Left ventricle myocardium inferior (tissue), 1 donor: ENCODE results near the gene ATXN7L3. TPM values are rescaled to one million over a fixed set of nuclear protein-coding genes. Genes with fewer than 3 reads are reported as not detected.

Experiments used
- DNase-seq: peaks from one replicate; pipeline ENCODE4 v3.0.0-alpha.2; 2020
- H3K27ac ChIP-seq: fragments of 200-600 bp; replicated peaks from 2 replicates; pipeline ENCODE4 v1.8.0; 2021
- H3K27me3 ChIP-seq: fragments of 200-600 bp; 2 replicates; pipeline ENCODE4 v1.8.0; 2021; ENCODE audit warnings: low read depth
- H3K36me3 ChIP-seq: fragments of 200-600 bp; 2 replicates; pipeline ENCODE4 v1.8.0; 2021
- H3K4me1 ChIP-seq: fragments of 200-600 bp; 2 replicates; pipeline ENCODE4 v1.8.0; 2021
- H3K4me3 ChIP-seq: fragments of 200-600 bp; 2 replicates; pipeline ENCODE4 v1.8.0; 2021; ENCODE audit warnings: mild to moderate bottlenecking, moderate library complexity
- H3K9me3 ChIP-seq: fragments of 200-600 bp; replicated peaks from 2 replicates; pipeline ENCODE4 v1.8.0; 2021
- intact Hi-C: fragments of 100-400 bp; cut with micrococcal nuclease; formaldehyde crosslinking; loops from one replicate; pipeline ENCODE4 v1.11.0; 2022
- total RNA-seq: library from RNA; stranded (reverse); fragmentation: NEBNext Ultra II Directional; extraction: Animal tissue kit (Norgen Biotek cat#: 25700); gene quantifications from one replicate; pipeline ENCODE4 v1.2.1, GENCODE V29; 2021
- TF ChIP-seq, protein P1 (sequence below): fragments of 200-600 bp; IDR thresholded peaks from 2 replicates; pipeline ENCODE4 v1.8.0; 2021; ENCODE audit warnings: antibody characterized with exemption, mild to moderate bottlenecking, borderline replicate concordance
- donor health status: DM: no; HTN: yes; CAD: no; lungs with severe emphysema.

ATXN7L3 gene
- total RNA-seq, 1 donor from 2014 or later: 28.7 TPM

DNA sequence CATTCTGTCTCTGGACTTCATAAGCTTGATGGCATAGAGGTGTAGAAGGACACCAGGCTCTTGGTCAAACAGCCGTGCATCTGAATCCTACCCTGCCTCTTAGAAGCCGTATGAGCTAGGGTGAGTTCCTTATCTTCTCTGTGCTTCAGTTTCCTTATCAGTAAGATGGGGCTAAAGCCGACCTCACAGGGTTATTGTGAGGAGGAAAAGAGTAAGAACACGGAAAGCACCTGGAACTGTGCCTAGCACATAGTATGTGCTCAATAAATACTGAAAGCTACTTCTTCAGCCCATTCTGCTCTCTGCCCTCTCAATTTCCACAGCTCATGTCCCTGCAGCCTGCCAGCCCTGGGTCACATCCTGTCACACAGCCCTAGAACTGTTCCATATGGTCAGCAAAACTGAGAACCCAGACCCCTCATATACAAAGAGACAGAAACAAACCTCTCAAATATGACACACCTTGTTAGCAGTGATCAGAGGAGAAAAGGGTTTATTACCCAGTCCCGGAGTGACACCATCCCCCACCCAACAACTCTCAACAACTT is 36.8 kb upstream of the ATXN7L3 start:
- Histone ChIP-seq H3K27me3 (no peaks in the 10 kb centered on the region), H3K4me1 (peaks cover 14% of the 10 kb centered on the region), H3K27ac (no peak overlapping the region), H3K4me3 (no peak overlapping the region), H3K36me3 (no peaks in the 10 kb centered on the region), H3K9me3 (no peaks in the 10 kb centered on the region)
- TF ChIP-seq, protein P1, sequence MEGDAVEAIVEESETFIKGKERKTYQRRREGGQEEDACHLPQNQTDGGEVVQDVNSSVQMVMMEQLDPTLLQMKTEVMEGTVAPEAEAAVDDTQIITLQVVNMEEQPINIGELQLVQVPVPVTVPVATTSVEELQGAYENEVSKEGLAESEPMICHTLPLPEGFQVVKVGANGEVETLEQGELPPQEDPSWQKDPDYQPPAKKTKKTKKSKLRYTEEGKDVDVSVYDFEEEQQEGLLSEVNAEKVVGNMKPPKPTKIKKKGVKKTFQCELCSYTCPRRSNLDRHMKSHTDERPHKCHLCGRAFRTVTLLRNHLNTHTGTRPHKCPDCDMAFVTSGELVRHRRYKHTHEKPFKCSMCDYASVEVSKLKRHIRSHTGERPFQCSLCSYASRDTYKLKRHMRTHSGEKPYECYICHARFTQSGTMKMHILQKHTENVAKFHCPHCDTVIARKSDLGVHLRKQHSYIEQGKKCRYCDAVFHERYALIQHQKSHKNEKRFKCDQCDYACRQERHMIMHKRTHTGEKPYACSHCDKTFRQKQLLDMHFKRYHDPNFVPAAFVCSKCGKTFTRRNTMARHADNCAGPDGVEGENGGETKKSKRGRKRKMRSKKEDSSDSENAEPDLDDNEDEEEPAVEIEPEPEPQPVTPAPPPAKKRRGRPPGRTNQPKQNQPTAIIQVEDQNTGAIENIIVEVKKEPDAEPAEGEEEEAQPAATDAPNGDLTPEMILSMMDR: no peak
- intact Hi-C loops: no loop called here
- no peak for DNase-seq

DNA sequence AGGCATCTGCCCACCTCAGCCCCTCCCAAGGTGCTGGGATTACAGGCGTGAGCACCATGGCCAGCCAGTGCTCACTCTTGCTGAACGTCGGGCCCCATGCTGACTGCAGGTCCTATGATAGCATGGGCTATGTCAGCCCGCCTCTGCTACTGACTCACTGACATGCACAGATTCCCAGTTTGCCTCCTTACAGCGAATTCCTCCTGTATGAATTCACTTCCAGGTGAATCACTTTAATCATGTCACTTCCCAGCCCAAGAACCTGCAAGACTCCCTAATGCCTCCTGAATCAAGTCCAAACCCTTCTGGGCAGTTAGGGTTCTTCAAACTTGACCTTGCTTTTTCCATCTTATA is 35.9 kb upstream of the ATXN7L3 start:
- intact Hi-C loops: no loop called here
- no peak for DNase-seq
- no peaks in the 10 kb centered on the region for H3K9me3 ChIP-seq
- TF ChIP-seq, protein P1: no peak
- peak overlapping the region; percentile 34 for H3K27ac ChIP-seq
- peaks cover 14% of the 10 kb centered on the region for H3K4me1 ChIP-seq
- no peaks in the 10 kb centered on the region for H3K36me3 ChIP-seq
- H3K27me3 ChIP-seq: no peaks in the 10 kb centered on the region
- H3K4me3 ChIP-seq: no peak overlapping the region

DNA sequence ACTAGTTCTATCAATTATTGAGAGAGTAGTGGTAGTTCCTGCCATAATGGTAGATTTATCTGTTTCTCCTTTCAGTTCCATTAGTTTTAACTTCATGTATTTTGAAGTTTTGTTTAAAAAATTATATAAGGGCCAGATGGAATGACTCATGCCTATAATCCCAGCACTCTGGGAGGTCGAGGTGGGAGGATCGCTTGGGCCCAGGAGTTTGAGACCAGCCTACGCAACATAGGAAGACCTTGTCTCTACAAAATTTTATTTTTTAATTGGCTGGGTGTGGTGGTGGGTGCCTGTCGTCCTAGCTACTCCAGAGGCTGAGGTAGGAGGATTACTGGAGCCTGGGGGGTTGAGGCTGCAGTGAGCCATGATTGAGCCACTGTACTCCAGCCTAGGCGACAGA is 33.9 kb upstream of the ATXN7L3 start:
- peaks cover 22% of the 10 kb centered on the region for H3K4me1 ChIP-seq
- H3K4me3 ChIP-seq: no peak overlapping the region
- intact Hi-C loops: no loop called here
- TF ChIP-seq, protein P1: no peak
- H3K36me3 ChIP-seq: no peaks in the 10 kb centered on the region
- no peak overlapping the region for H3K27ac ChIP-seq
- no peak for DNase-seq
- no peaks in the 10 kb centered on the region for H3K9me3 ChIP-seq
- H3K27me3 ChIP-seq: no peaks in the 10 kb centered on the region

DNA sequence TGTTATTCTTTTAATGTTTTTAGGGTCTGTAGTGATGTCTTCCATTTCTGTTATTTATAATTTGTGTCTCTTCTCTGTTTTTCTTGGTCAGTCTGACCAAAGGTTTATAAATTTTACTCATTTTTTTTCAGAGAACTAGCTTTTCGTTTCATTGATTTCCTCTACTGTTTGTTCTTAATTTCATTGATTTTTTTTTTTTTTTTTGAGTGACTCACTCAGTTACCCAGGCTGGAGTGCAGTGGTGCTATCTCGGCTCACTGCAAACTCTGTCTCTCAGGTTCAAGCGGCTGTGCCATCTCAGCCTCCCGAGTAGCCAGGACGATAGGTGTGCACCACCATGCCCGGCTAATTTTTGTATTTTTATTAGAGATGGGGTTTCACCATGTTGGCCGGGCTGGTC is 32.4 kb upstream of the ATXN7L3 start:
- peaks cover 22% of the 10 kb centered on the region for H3K4me1 ChIP-seq
- intact Hi-C loops: no loop called here
- no peak overlapping the region for H3K27ac ChIP-seq
- TF ChIP-seq, protein P1: no peak
- H3K4me3 ChIP-seq: no peak overlapping the region
- no peaks in the 10 kb centered on the region for H3K27me3 ChIP-seq
- no peaks in the 10 kb centered on the region for H3K9me3 ChIP-seq
- DNase-seq: no peak
- H3K36me3 ChIP-seq: no peaks in the 10 kb centered on the region

DNA sequence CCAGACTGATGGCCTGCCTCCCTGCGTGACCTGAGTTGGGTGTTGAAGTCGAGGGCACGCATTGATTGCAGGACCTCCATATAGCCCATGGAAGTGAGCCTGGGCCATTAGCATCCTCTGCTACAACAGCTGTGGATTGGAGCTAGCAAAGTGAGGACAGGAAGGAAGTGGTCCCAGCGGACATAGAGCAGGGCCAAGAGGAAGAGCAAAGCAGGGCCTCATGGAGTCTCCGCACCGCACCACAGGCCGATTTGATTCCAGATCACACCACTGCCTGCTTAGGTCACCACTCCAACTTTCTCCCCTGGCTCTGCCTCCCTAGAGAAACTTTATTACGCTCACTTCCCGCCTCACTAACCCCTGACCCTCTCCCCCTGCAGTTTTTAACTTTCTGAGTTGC is 30.5 kb upstream of the ATXN7L3 start:
- no peaks in the 10 kb centered on the region for H3K27me3 ChIP-seq
- H3K36me3 ChIP-seq: no peaks in the 10 kb centered on the region
- TF ChIP-seq, protein P1: no peak
- peaks cover 17% of the 10 kb centered on the region for H3K4me1 ChIP-seq
- intact Hi-C loops: no loop called here
- H3K9me3 ChIP-seq: no peaks in the 10 kb centered on the region
- no peak for DNase-seq
- H3K27ac ChIP-seq: peak overlapping the region; percentile 50
- no peak overlapping the region for H3K4me3 ChIP-seq
